CD8-positive, alpha-beta memory T cell (primary cell): ENCODE measurements around the gene TMEM95. TPM values are rescaled to one million over a fixed set of nuclear protein-coding genes. Genes with fewer than 3 reads are reported as not detected.
A peak's percentile ranks its signal among the peaks of the same experiment; 100 is the strongest.
"Not testable (repeated sequence)": the region's sequence is repeated elsewhere in the genome, so short reads cannot be mapped to it uniquely, and the experiment has no call there.

Experiments used
- CTCF ChIA-PET: fragments of 350-600 bp; sonication (Branson Sonifier 250); formaldehyde crosslinking; loops from one replicate; lab custom pipeline; 2021; ENCODE audit warnings: antibody characterized with exemption; lab: Charles Lee
- POLR2A ChIA-PET: fragments of 350-600 bp; sonication (Branson Sonifier 250); formaldehyde crosslinking; loops from one replicate; lab custom pipeline; 2021; ENCODE audit warnings: antibody characterized with exemption; lab: Charles Lee
- DNase-seq, 5 donors: peaks; one replicate each; pipeline versions ENCODE4 v3.0.0 to v3.0.0-alpha.2; 2020 to 2022; ENCODE audit warnings: mixed read lengths in 1 of 5
- H3K27ac ChIP-seq: one replicate; pipeline ENCODE4 v1.7.0; 2013; ENCODE audit warnings: low read depth, mild to moderate bottlenecking, low read length, moderate library complexity
- H3K27me3 ChIP-seq: 2 replicates; pipeline ENCODE4 v1.7.0; 2013; ENCODE audit warnings: low read length, mild to moderate bottlenecking; ENCODE audit not compliant: insufficient read depth, poor library complexity, severe bottlenecking
- H3K36me3 ChIP-seq: 2 replicates; pipeline ENCODE4 v1.7.0; 2013; ENCODE audit warnings: mild to moderate bottlenecking, low read length, moderate library complexity; ENCODE audit not compliant: insufficient read depth
- H3K4me1 ChIP-seq: 2 replicates; pipeline ENCODE4 v1.7.0; 2013; ENCODE audit warnings: mild to moderate bottlenecking, low read length, moderate library complexity; ENCODE audit not compliant: insufficient read depth
- H3K4me3 ChIP-seq: 2 replicates; pipeline ENCODE4 v1.7.0; 2013; ENCODE audit warnings: mild to moderate bottlenecking, low read length
- H3K9me3 ChIP-seq: 2 replicates; pipeline ENCODE4 v1.7.0; 2013; ENCODE audit warnings: mild to moderate bottlenecking, low read length
- H3K27ac Mint-ChIP-seq, 8 donors: one replicate each; pipeline ENCODE4 v1.8.0; 2020 to 2021; ENCODE audit warnings: mixed read lengths in 8 of 8, mild to moderate bottlenecking in 6 of 8, inconsistent platforms in 3 of 8, moderate library complexity in 3 of 8
- H3K27me3 Mint-ChIP-seq, 2 donors: one replicate each; pipeline ENCODE4 v1.8.0; 2020 to 2021; ENCODE audit warnings: mixed read lengths in 2 of 2, mild to moderate bottlenecking in 1 of 2, moderate library complexity in 1 of 2
- H3K36me3 Mint-ChIP-seq, 3 donors: one replicate each; pipeline ENCODE4 v1.8.0; 2020 to 2021; ENCODE audit warnings: mixed read lengths in 3 of 3, inconsistent platforms in 1 of 3, mild to moderate bottlenecking in 1 of 3
- H3K4me1 Mint-ChIP-seq, 3 donors: one replicate each; pipeline ENCODE4 v1.8.0; 2020 to 2021; ENCODE audit warnings: mixed read lengths in 3 of 3, inconsistent platforms in 1 of 3, mild to moderate bottlenecking in 1 of 3
- H3K4me3 Mint-ChIP-seq, 7 donors: one replicate each; pipeline ENCODE4 v1.8.0; 2020 to 2021; ENCODE audit warnings: mixed read lengths in 7 of 7, mild to moderate bottlenecking in 6 of 7, moderate library complexity in 4 of 7, inconsistent platforms in 2 of 7
- H3K9me3 Mint-ChIP-seq, 5 donors: one replicate each; pipeline ENCODE4 v1.8.0; 2020 to 2022; ENCODE audit warnings: mixed read lengths in 5 of 5, mild to moderate bottlenecking in 3 of 5, moderate library complexity in 2 of 5, inconsistent platforms in 1 of 5
- polyA plus RNA-seq: library from polyadenylated mRNA; unstranded; fragments of 300-500 nt; fragmentation: Illumina TruSeq; gene quantifications from one replicate; pipeline ENCODE4 v1.2.3, GENCODE V29; 2021
- total RNA-seq, 2 experiments: library from RNA; stranded (reverse); gene quantifications; one replicate each; pipeline ENCODE4 v1.2.3, GENCODE V29; 2021

Gene TMEM95
- total and polyA plus RNA-seq, 3 experiments from 2014 or later, result not detected

- Histone ChIP-seq H3K27me3 (no peaks in the 10 kb centered on the region), H3K4me1 (peaks cover 47% of the 10 kb centered on the region), H3K4me3 (peak overlapping the region; percentile 79), H3K9me3 (no peaks in the 10 kb centered on the region), H3K36me3 (no peaks in the 10 kb centered on the region), H3K27ac (peak overlapping the region; percentile 82)
- peaks cover 0 to 2% of the 10 kb centered on the region in 2 donors for H3K27me3 Mint-ChIP-seq
- H3K4me1 Mint-ChIP-seq, result peaks cover 36 to 60% (median 46%) of the 10 kb centered on the region in 3 donors
- CTCF ChIA-PET, result interaction anchor here (0.6 to 9.8 kb wide), 15 partner anchors 8 to 357 kb away, joined by 3 to 85 read pairs (median 5); partner anchors contain the start of genes ACAP1, TMEM95 and TP53
- DNase-seq, result peak; percentile 70 to 87 (median 81)
- POLR2A ChIA-PET, result interaction anchor here (0.7 to 2.5 kb wide), 17 partner anchors 9 to 357 kb away, joined by 3 to 21 read pairs (median 4); partner anchors contain the start of genes DVL2, GABARAP, GPS2 and KCTD11
- H3K36me3 Mint-ChIP-seq, result peaks cover 0 to 27% (median 0%) of the 10 kb centered on the region in 3 donors
- H3K9me3 Mint-ChIP-seq, result no peaks in the 10 kb centered on the region
- peak overlapping the region; percentile 95 to 99 (median 97) for H3K27ac Mint-ChIP-seq
- peak overlapping the region; percentile 91 to 99 (median 97) for H3K4me3 Mint-ChIP-seq
Observed at GRCh38 chr17:7329997-7330637, 24.8 kb upstream of the TMEM95 start.

GRCh38 chr17:7330638-7331015 is 24.3 kb upstream of the TMEM95 start:
- ChIA-PET POLR2A (interaction anchor here (1.3 to 2.5 kb wide), 3 partner anchors 15 to 20 kb away, joined by 4 to 21 read pairs (median 11); partner anchors contain the start of genes GPS2 and KCTD11), CTCF (interaction anchor here (1.0 to 1.6 kb wide), 7 partner anchors 9 to 106 kb away, joined by 3 to 6 read pairs (median 5); no protein-coding TSS in a partner anchor)
- peak overlapping the region; percentile 82 for H3K27ac ChIP-seq
- H3K36me3 Mint-ChIP-seq, result peaks cover 0 to 22% (median 0%) of the 10 kb centered on the region in 3 donors
- peak overlapping the region in 4 of 8 donors; percentile 14 to 99 (median 97) for H3K27ac Mint-ChIP-seq
- no peaks in the 10 kb centered on the region for H3K9me3 ChIP-seq
- H3K27me3 ChIP-seq, result no peaks in the 10 kb centered on the region
- H3K4me1 Mint-ChIP-seq, result peaks cover 41 to 65% (median 51%) of the 10 kb centered on the region in 3 donors
- no peak for DNase-seq
- peak overlapping the region; percentile 91 to 99 (median 97) for H3K4me3 Mint-ChIP-seq
- no peaks in the 10 kb centered on the region for H3K36me3 ChIP-seq
- peak overlapping the region; percentile 79 for H3K4me3 ChIP-seq
- H3K27me3 Mint-ChIP-seq, result peaks cover 0 to 2% of the 10 kb centered on the region in 2 donors
- H3K4me1 ChIP-seq, result peaks cover 52% of the 10 kb centered on the region
- H3K9me3 Mint-ChIP-seq, result no peaks in the 10 kb centered on the region

- H3K4me1 ChIP-seq, result peaks cover 60% of the 10 kb centered on the region
- no peak for DNase-seq
- H3K27me3 ChIP-seq, result no peaks in the 10 kb centered on the region
- H3K4me1 Mint-ChIP-seq, result peaks cover 49 to 76% (median 61%) of the 10 kb centered on the region in 3 donors
- H3K9me3 Mint-ChIP-seq, result no peaks in the 10 kb centered on the region
- ChIA-PET CTCF (no interaction called here), POLR2A (interaction anchor here (0.6 kb wide), 1 partner anchor 36 kb away, joined by 6 read pairs; no protein-coding TSS in a partner anchor)
- H3K4me3 Mint-ChIP-seq, result peak overlapping the region; percentile 38 to 87 (median 60)
- H3K4me3 ChIP-seq, result peak overlapping the region; percentile 29
- no peak overlapping the region for H3K27ac ChIP-seq
- no peaks in the 10 kb centered on the region for H3K36me3 ChIP-seq
- H3K27ac Mint-ChIP-seq, result peak overlapping the region in 7 of 8 donors; percentile 6 to 92 (median 65)
- peaks cover 0 to 16% (median 0%) of the 10 kb centered on the region in 3 donors for H3K36me3 Mint-ChIP-seq
- peaks cover 0 to 2% of the 10 kb centered on the region in 2 donors for H3K27me3 Mint-ChIP-seq
- H3K9me3 ChIP-seq, result no peaks in the 10 kb centered on the region
Observed at GRCh38 chr17:7332111-7332510, 22.8 kb upstream of the TMEM95 start.

GRCh38 chr17:7332600-7333069 is 22.3 kb upstream of the TMEM95 start:
- H3K9me3 Mint-ChIP-seq, CTCF ChIA-PET, H3K27me3 Mint-ChIP-seq, POLR2A ChIA-PET, H3K9me3 ChIP-seq, H3K27me3 ChIP-seq, H3K36me3 ChIP-seq, H3K27ac ChIP-seq: not testable (repeated sequence)
- Mint-ChIP-seq H3K4me1 (peaks cover 54 to 76% (median 67%) of the 10 kb centered on the region in 3 donors), H3K36me3 (peaks cover 0 to 20% (median 3%) of the 10 kb centered on the region in 3 donors), H3K27ac (peak overlapping the region; percentile 6 to 92 (median 81)), H3K4me3 (peak overlapping the region; percentile 38 to 87 (median 60))
- peaks cover 66% of the 10 kb centered on the region for H3K4me1 ChIP-seq
- peak overlapping the region; percentile 29 for H3K4me3 ChIP-seq
- peak in 4 of 5 donors; percentile 30 to 71 (median 54) for DNase-seq

GRCh38 chr17:7334938-7335538 is 19.9 kb upstream of the TMEM95 start:
- Mint-ChIP-seq H3K4me1 (peaks cover 47 to 70% (median 67%) of the 10 kb centered on the region in 3 donors), H3K27ac (peak overlapping the region; percentile 81 to 98 (median 96)), H3K9me3 (no peaks in the 10 kb centered on the region), H3K27me3 (no peaks in the 10 kb centered on the region), H3K36me3 (peaks cover 0 to 26% (median 7%) of the 10 kb centered on the region in 3 donors), H3K4me3 (peak overlapping the region; percentile 44 to 98 (median 92))
- no peaks in the 10 kb centered on the region for H3K9me3 ChIP-seq
- peaks cover 76% of the 10 kb centered on the region for H3K4me1 ChIP-seq
- H3K27me3 ChIP-seq, result no peaks in the 10 kb centered on the region
- POLR2A ChIA-PET, result interaction anchor here (0.5 to 0.8 kb wide), 2 partner anchors 11 to 140 kb away, joined by 3 to 4 read pairs; no protein-coding TSS in a partner anchor
- H3K27ac ChIP-seq, result no peak overlapping the region
- CTCF ChIA-PET, result interaction anchor here (1.4 to 8.9 kb wide), 7 partner anchors 10 to 352 kb away, joined by 3 to 85 read pairs (median 7); partner anchors contain the start of genes NEURL4, TMEM95 and TP53
- H3K36me3 ChIP-seq, result peaks cover 6% of the 10 kb centered on the region
- no peak for DNase-seq
- H3K4me3 ChIP-seq, result no peak overlapping the region

- not testable (repeated sequence) for H3K27me3 Mint-ChIP-seq, H3K36me3 ChIP-seq, H3K27me3 ChIP-seq, H3K27ac ChIP-seq, H3K9me3 ChIP-seq, H3K9me3 Mint-ChIP-seq, DNase-seq
- CTCF ChIA-PET, result interaction anchor here (1.2 to 8.9 kb wide), 11 partner anchors 10 to 352 kb away, joined by 3 to 85 read pairs (median 7); partner anchors contain the start of genes NEURL4, TMEM102, TMEM95 and TP53
- Mint-ChIP-seq H3K36me3 (peaks cover 0 to 31% (median 7%) of the 10 kb centered on the region in 3 donors), H3K4me1 (peaks cover 46 to 68% (median 67%) of the 10 kb centered on the region in 3 donors), H3K27ac (peak overlapping the region; percentile 81 to 98 (median 97)), H3K4me3 (peak overlapping the region; percentile 88 to 98 (median 93))
- POLR2A ChIA-PET, result interaction anchor here (0.5 to 2.2 kb wide), 20 partner anchors 9 to 351 kb away, joined by 3 to 24 read pairs (median 4); partner anchors contain the start of genes GABARAP, GPS2, MPDU1 and POLR2A
- Histone ChIP-seq H3K4me1 (peaks cover 73% of the 10 kb centered on the region), H3K4me3 (peak overlapping the region; percentile 99)
Observed at GRCh38 chr17:7335765-7336164, 19.2 kb upstream of the TMEM95 start.
